WTC11 (cell line): ENCODE measurements around the gene NR2F6. TPM values are rescaled to one million over a fixed set of nuclear protein-coding genes. Genes with fewer than 3 reads are reported as not detected.

Source experiments
- ATAC-seq: fragments of 200-7000 bp; cut with Tn5 transposase; 2 replicates; pipeline ENCODE4 v1.10.0; 2021; ENCODE audit warnings: mild to moderate bottlenecking, moderate library complexity
- CTCF ChIA-PET: fragments of 300-600 bp; sonication (Branson Sonifier 250); formaldehyde crosslinking; loops from one replicate; lab custom pipeline; 2021; ENCODE audit warnings: antibody characterized with exemption; lab: Charles Lee
- POLR2A ChIA-PET: fragments of 350-600 bp; sonication (Branson Sonifier 250); formaldehyde crosslinking; loops from one replicate; lab custom pipeline; 2021; ENCODE audit warnings: antibody characterized with exemption; lab: Charles Lee
- DNase-seq: peaks from one replicate; pipeline ENCODE4 v3.0.0; 2021; ENCODE audit warnings: low spot score
- H3K27ac Mint-ChIP-seq: 2 replicates; pipeline ENCODE4 v1.8.0; 2021; ENCODE audit warnings: mixed read lengths
- H3K27me3 Mint-ChIP-seq: 2 replicates; pipeline ENCODE4 v1.8.0; 2021; ENCODE audit warnings: low read depth, mild to moderate bottlenecking, moderate library complexity, mixed read lengths
- H3K36me3 Mint-ChIP-seq: 2 replicates; pipeline ENCODE4 v1.8.0; 2021; ENCODE audit warnings: mixed read lengths
- H3K4me1 Mint-ChIP-seq: 2 replicates; pipeline ENCODE4 v1.8.0; 2022; ENCODE audit warnings: mixed read lengths
- H3K4me3 Mint-ChIP-seq: 2 replicates; pipeline ENCODE4 v1.8.0; 2021; ENCODE audit warnings: mild to moderate bottlenecking, moderate library complexity, mixed read lengths
- H3K9me3 Mint-ChIP-seq: 2 replicates; pipeline ENCODE4 v1.8.0; 2021; ENCODE audit warnings: mixed read lengths
- ATF6 ChIP-seq: sonication (generic); formaldehyde crosslinking; IDR thresholded peaks from 2 replicates; pipeline ENCODE4 v1.8.1; 2023; ENCODE audit warnings: mild to moderate bottlenecking, missing genetic modification reagents
- CREB1 ChIP-seq: sonication (generic); formaldehyde crosslinking; IDR thresholded peaks from 2 replicates; pipeline ENCODE4 v1.8.0; 2023; ENCODE audit warnings: mild to moderate bottlenecking, missing genetic modification reagents
- E2F1 ChIP-seq: sonication (generic); formaldehyde crosslinking; IDR thresholded peaks from 2 replicates; pipeline ENCODE4 v1.8.0; 2022; ENCODE audit warnings: mild to moderate bottlenecking, missing genetic modification reagents
- ESRRA ChIP-seq: sonication (generic); formaldehyde crosslinking; IDR thresholded peaks from 2 replicates; pipeline ENCODE4 v1.8.1; 2022; ENCODE audit warnings: mild to moderate bottlenecking, missing genetic modification reagents, borderline replicate concordance
- FOXP1 ChIP-seq: sonication (generic); formaldehyde crosslinking; IDR thresholded peaks from 2 replicates; pipeline ENCODE4 v1.8.0; 2022; ENCODE audit warnings: missing genetic modification reagents, mild to moderate bottlenecking, moderate library complexity, borderline replicate concordance
- FOXP4 ChIP-seq: sonication (generic); formaldehyde crosslinking; IDR thresholded peaks from 2 replicates; pipeline ENCODE4 v1.8.0; 2022; ENCODE audit warnings: mild to moderate bottlenecking, missing genetic modification reagents
- HMGA2 ChIP-seq: fragments of 250-450 bp; sonication (Bioruptor Pico); IDR thresholded peaks from 2 replicates; pipeline ENCODE4 v1.4.0; 2021; ENCODE audit warnings: mild to moderate bottlenecking, moderate library complexity
- JAZF1 ChIP-seq: fragments of 250-450 bp; sonication (Bioruptor Pico); IDR thresholded peaks from 2 replicates; pipeline ENCODE4 v1.9.0; 2021; ENCODE audit warnings: moderate library complexity, mild to moderate bottlenecking, inconsistent platforms
- JUN ChIP-seq: sonication (generic); formaldehyde crosslinking; IDR thresholded peaks from 2 replicates; pipeline ENCODE4 v1.8.0; 2023; ENCODE audit warnings: mild to moderate bottlenecking, missing genetic modification reagents
- NR1H2 ChIP-seq: sonication (generic); formaldehyde crosslinking; IDR thresholded peaks from 2 replicates; pipeline ENCODE4 v1.9.0; 2021; ENCODE audit warnings: mild to moderate bottlenecking, moderate library complexity, missing genetic modification reagents
- SP1 ChIP-seq: sonication (generic); formaldehyde crosslinking; conservative IDR thresholded peaks from 2 replicates; pipeline ENCODE4 v1.8.1; 2022; ENCODE audit warnings: missing genetic modification reagents
- TEAD4 ChIP-seq: sonication (generic); formaldehyde crosslinking; IDR thresholded peaks from 2 replicates; pipeline ENCODE4 v1.8.0; 2022; ENCODE audit warnings: mild to moderate bottlenecking, missing genetic modification reagents
- ZNF121 ChIP-seq: sonication (generic); formaldehyde crosslinking; IDR thresholded peaks from 2 replicates; pipeline ENCODE4 v1.8.0; 2023; ENCODE audit warnings: missing genetic modification reagents
- ZNF317 ChIP-seq: sonication (generic); formaldehyde crosslinking; IDR thresholded peaks from 2 replicates; pipeline ENCODE4 v1.8.1; 2023; ENCODE audit warnings: low read depth, mild to moderate bottlenecking, moderate library complexity, missing genetic modification reagents, borderline replicate concordance
- ZNF512 ChIP-seq: sonication (generic); formaldehyde crosslinking; IDR thresholded peaks from 2 replicates; pipeline ENCODE4 v1.8.1; 2022; ENCODE audit warnings: missing genetic modification reagents, borderline replicate concordance
- total RNA-seq: library from RNA; stranded (reverse); gene quantifications from 3 replicates; pipeline ENCODE4 v1.2.3, GENCODE V29; 2021
- TF ChIP-seq, protein P1 (sequence below): fragments of 250-450 bp; sonication (Bioruptor Pico); IDR thresholded peaks from 2 replicates; pipeline ENCODE4 v1.9.0; 2021; ENCODE audit warnings: mild to moderate bottlenecking
- TF ChIP-seq, protein P2 (sequence below): fragments of 250-450 bp; sonication (Bioruptor Pico); IDR thresholded peaks from 2 replicates; pipeline ENCODE4 v1.8.0; 2021; ENCODE audit warnings: mild to moderate bottlenecking

NR2F6 gene
- total RNA-seq, 1 experiment from 2014 or later = 145 TPM

DNA sequence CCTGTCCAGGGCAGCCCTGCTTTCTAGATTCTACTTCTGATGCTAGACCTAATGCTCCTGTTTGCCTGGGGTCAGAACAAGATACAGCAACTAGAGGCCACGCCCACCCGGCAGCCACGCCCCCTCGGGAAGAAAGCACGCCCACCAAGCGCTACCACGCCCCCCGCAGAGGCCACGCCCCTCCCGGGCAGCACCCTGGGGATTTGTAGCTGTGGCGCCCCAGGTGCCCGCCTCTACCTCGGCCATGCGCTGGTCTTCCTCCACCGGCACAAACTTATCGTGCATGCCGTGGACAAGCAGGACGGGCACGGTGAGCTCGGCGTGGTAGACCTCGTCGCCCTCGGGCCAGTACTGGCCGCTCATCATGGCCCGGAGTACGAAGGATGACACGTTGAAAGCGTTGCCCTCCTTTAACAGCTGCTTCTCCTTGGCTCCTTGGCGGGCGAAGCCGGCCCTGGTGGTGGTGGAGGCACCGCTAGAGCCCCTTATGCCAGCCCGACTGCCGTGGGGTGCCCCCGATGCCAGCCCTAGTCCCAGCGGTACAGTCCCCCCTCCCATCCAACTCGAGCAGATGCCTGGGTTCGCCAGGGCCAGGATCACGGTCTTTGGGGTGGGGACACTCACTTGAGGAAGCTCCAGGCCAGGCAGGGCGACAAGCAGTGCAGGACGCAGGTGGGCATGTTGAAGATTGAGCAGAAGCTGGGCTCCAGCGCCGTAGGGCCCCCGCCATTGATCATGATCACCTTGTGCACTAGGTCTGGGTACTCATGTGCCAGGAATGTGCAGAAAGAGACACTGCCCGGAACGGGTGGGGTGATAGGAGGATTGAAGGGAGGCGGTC is 48.6 kb upstream of the NR2F6 start:
- ATAC-seq (peak; percentile 4; the same call in 1 of the 2 replicates), DNase-seq (peak; percentile 91)
- POLR2A ChIA-PET = interaction anchor here (0.5 to 1.8 kb wide), 3 partner anchors 11 to 18 kb away, joined by 3 to 10 read pairs (median 7); partner anchors contain the start of gene DDA1
- Mint-ChIP-seq H3K4me1 (peaks cover 10% of the 10 kb centered on the region), H3K27ac (peak overlapping the region; percentile 68; the same call in 1 of the 2 replicates), H3K4me3 (peak overlapping the region; percentile 59), H3K27me3 (no peaks in the 10 kb centered on the region; the same call in 1 of the 2 replicates), H3K36me3 (peaks cover 27% of the 10 kb centered on the region)
- CTCF ChIA-PET = interaction anchor here (0.5 to 3.3 kb wide), 10 partner anchors 8 to 510 kb away, joined by 3 to 60 read pairs (median 4); partner anchors contain the start of genes CCDC194, DDA1 and MRPL34
- TF ChIP-seq SP1 (CRISPR knock-in tag) (peak; percentile 86), HMGA2 (CRISPR knock-in tag) (no peak), FOXP4 (0 out of 2 replicates have a peak, but pooled peaks have one; percentile 44), ZNF512 (CRISPR knock-in tag) (no peak), TEAD4 (no peak), JUN (CRISPR knock-in tag) (no peak), NR1H2 (CRISPR knock-in tag) (no peak), ATF6 (CRISPR knock-in tag) (no peak), FOXP1 (no peak), E2F1 (CRISPR knock-in tag) (no peak), CREB1 (CRISPR knock-in tag) (no peak), ESRRA (CRISPR knock-in tag) (no peak), JAZF1 (CRISPR knock-in tag) (no peak), ZNF317 (CRISPR knock-in tag) (no peak), ZNF121 (CRISPR knock-in tag) (no peak)
- TF ChIP-seq, protein P1, sequence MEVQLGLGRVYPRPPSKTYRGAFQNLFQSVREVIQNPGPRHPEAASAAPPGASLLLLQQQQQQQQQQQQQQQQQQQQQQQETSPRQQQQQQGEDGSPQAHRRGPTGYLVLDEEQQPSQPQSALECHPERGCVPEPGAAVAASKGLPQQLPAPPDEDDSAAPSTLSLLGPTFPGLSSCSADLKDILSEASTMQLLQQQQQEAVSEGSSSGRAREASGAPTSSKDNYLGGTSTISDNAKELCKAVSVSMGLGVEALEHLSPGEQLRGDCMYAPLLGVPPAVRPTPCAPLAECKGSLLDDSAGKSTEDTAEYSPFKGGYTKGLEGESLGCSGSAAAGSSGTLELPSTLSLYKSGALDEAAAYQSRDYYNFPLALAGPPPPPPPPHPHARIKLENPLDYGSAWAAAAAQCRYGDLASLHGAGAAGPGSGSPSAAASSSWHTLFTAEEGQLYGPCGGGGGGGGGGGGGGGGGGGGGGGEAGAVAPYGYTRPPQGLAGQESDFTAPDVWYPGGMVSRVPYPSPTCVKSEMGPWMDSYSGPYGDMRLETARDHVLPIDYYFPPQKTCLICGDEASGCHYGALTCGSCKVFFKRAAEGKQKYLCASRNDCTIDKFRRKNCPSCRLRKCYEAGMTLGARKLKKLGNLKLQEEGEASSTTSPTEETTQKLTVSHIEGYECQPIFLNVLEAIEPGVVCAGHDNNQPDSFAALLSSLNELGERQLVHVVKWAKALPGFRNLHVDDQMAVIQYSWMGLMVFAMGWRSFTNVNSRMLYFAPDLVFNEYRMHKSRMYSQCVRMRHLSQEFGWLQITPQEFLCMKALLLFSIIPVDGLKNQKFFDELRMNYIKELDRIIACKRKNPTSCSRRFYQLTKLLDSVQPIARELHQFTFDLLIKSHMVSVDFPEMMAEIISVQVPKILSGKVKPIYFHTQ (CRISPR knock-in tag) = no peak
- TF ChIP-seq, protein P2, sequence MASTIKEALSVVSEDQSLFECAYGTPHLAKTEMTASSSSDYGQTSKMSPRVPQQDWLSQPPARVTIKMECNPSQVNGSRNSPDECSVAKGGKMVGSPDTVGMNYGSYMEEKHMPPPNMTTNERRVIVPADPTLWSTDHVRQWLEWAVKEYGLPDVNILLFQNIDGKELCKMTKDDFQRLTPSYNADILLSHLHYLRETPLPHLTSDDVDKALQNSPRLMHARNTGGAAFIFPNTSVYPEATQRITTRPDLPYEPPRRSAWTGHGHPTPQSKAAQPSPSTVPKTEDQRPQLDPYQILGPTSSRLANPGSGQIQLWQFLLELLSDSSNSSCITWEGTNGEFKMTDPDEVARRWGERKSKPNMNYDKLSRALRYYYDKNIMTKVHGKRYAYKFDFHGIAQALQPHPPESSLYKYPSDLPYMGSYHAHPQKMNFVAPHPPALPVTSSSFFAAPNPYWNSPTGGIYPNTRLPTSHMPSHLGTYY (CRISPR knock-in tag) = no peak
- TF ChIP-seq, all 79 proteins: peak for 2
- peaks cover 5% of the 10 kb centered on the region for H3K9me3 Mint-ChIP-seq
